ENCODE data around the gene ELSPBP1.

The ELSPBP1 gene

GRCh38 chr19:48023518-48023917, 29.1 kb downstream of the ELSPBP1 start:
- no peak for TF ChIP-seq CTCF (IDR thresholded peaks at IDR 0.05; ENCODE audit: low read depth, low read length)

GRCh38 chr19:48025480-48025879, 31.0 kb downstream of the ELSPBP1 start:
- DNase-seq (ENCODE audit: extremely low read depth, low read depth) = no peak
- no peak for TF ChIP-seq CTCF (IDR thresholded peaks at IDR 0.05; ENCODE audit: low read depth, low read length)

More at GRCh38 chr19:48023518-48023917, 29.1 kb downstream of the ELSPBP1 start:
- no peak for DNase-seq (ENCODE audit: extremely low read depth, low read depth)

- no peak for TF ChIP-seq CTCF (IDR thresholded peaks at IDR 0.05; ENCODE audit: low read depth, low read length)
- no peak for DNase-seq (ENCODE audit: extremely low read depth, low read depth)
Measured at GRCh38 chr19:48029431-48029830, 35.0 kb downstream of the ELSPBP1 start.

GRCh38 chr19:48030073-48030472, 35.6 kb downstream of the ELSPBP1 start:
- no peak for DNase-seq (ENCODE audit: extremely low read depth, low read depth)
- TF ChIP-seq CTCF (IDR thresholded peaks at IDR 0.05; ENCODE audit: low read depth, low read length) = no peak

GRCh38 chr19:48033604-48034003, 39.2 kb downstream of the ELSPBP1 start:
- TF ChIP-seq CTCF (IDR thresholded peaks at IDR 0.05; ENCODE audit: low read depth, low read length) = no peak
- no peak for DNase-seq (ENCODE audit: extremely low read depth, low read depth)

GRCh38 chr19:48036765-48037164, 42.3 kb downstream of the ELSPBP1 start:
- DNase-seq (ENCODE audit: extremely low read depth, low read depth) = no peak
- no peak for TF ChIP-seq CTCF (IDR thresholded peaks at IDR 0.05; ENCODE audit: low read depth, low read length)

- DNase-seq (ENCODE audit: extremely low read depth, low read depth) = no peak
- no peak for TF ChIP-seq CTCF (IDR thresholded peaks at IDR 0.05; ENCODE audit: low read depth, low read length)
Measured at GRCh38 chr19:48041877-48042580, 47.6 kb downstream of the ELSPBP1 start.
